SU-DHL-6 (cell line): ENCODE measurements around the gene KLRF1.

Source experiments
- H2AFZ ChIP-seq: fragments of 200-600 bp; sonication (generic); 2 replicates; pipeline ENCODE4 v1.6.1; 2014; ENCODE audit warnings: low read depth, mild to moderate bottlenecking, moderate library complexity, mixed read lengths, antibody characterized with exemption, low read length; ENCODE audit not compliant: severe bottlenecking
- H3F3A ChIP-seq: fragments of 200-600 bp; shearing (Covaris generic); 2 replicates; pipeline ENCODE4 v1.6.0; 2016; ENCODE audit warnings: antibody characterized with exemption, mild to moderate bottlenecking; ENCODE audit not compliant: insufficient read depth
- H3K27ac ChIP-seq: fragments of 200-600 bp; sonication (generic); 2 replicates; pipeline ENCODE4 v1.5.1; 2016; ENCODE audit warnings: low read depth, mild to moderate bottlenecking, low read length, moderate library complexity, mixed read lengths
- H3K27me3 ChIP-seq: fragments of 200-600 bp; sonication (generic), shearing (Covaris generic); 2 replicates; pipeline ENCODE4 v1.6.0; 2014; ENCODE audit warnings: mild to moderate bottlenecking, low read length
- H3K36me3 ChIP-seq: fragments of 200-600 bp; sonication (generic); 2 replicates; pipeline ENCODE4 v1.6.1; 2014; ENCODE audit warnings: mild to moderate bottlenecking, low read length, mixed read lengths
- H3K4me2 ChIP-seq: fragments of 300-600, 200-600 bp; shearing (Covaris generic), sonication (generic); 2 replicates; pipeline ENCODE4 v1.6.0; 2014; ENCODE audit warnings: low read length, low read depth, mild to moderate bottlenecking; ENCODE audit not compliant: poor library complexity, severe bottlenecking
- H3K4me3 ChIP-seq: fragments of 200-600 bp; sonication (generic); 2 replicates; pipeline ENCODE4 v1.5.1; 2014; ENCODE audit warnings: antibody characterized with exemption, low read length, mild to moderate bottlenecking, mixed read lengths; ENCODE audit not compliant: insufficient read depth, poor library complexity, severe bottlenecking
- H3K79me2 ChIP-seq: fragments of 200-600 bp; sonication (generic); 2 replicates; pipeline ENCODE4 v1.6.1; 2014; ENCODE audit warnings: mild to moderate bottlenecking, low read length, moderate library complexity; ENCODE audit not compliant: insufficient read depth
- H3K9ac ChIP-seq: fragments of 200-600 bp; sonication (generic); 2 replicates; pipeline ENCODE4 v1.7.0; 2014; ENCODE audit warnings: mild to moderate bottlenecking, low read length
- H3K9me2 ChIP-seq: fragments of 200-600 bp; sonication (generic); replicated peaks from 2 replicates; pipeline ENCODE4 v1.6.1; 2014; ENCODE audit warnings: low read length; ENCODE audit not compliant: insufficient read depth
- H3K9me3 ChIP-seq: fragments of 200-600 bp; sonication (generic); 2 replicates; pipeline ENCODE4 v1.6.1; 2014; ENCODE audit warnings: low read length, mixed read lengths; ENCODE audit not compliant: insufficient read depth
- H4K20me1 ChIP-seq: fragments of 200-600 bp; sonication (generic); 2 replicates; pipeline ENCODE4 v1.6.1; 2014; ENCODE audit warnings: low read depth, mild to moderate bottlenecking, antibody characterized with exemption, low read length, moderate library complexity, mixed read lengths
- EZH2phosphoT487 ChIP-seq: fragments of 200-600 bp; sonication (generic), shearing (Covaris generic); conservative IDR thresholded peaks from 2 replicates; pipeline ENCODE4 v1.6.1; 2018; ENCODE audit warnings: mild to moderate bottlenecking, antibody characterized with exemption, low read length, moderate library complexity, mixed read lengths
- TF ChIP-seq, protein P1 (sequence below): fragments of 200-600 bp; sonication (generic); IDR thresholded peaks from one replicate; pipeline ENCODE4 v1.5.1; 2017; ENCODE audit warnings: antibody characterized with exemption, mild to moderate bottlenecking, low read length, moderate library complexity; ENCODE audit not compliant: insufficient read depth, poor library complexity, severe bottlenecking

Gene KLRF1

DNA sequence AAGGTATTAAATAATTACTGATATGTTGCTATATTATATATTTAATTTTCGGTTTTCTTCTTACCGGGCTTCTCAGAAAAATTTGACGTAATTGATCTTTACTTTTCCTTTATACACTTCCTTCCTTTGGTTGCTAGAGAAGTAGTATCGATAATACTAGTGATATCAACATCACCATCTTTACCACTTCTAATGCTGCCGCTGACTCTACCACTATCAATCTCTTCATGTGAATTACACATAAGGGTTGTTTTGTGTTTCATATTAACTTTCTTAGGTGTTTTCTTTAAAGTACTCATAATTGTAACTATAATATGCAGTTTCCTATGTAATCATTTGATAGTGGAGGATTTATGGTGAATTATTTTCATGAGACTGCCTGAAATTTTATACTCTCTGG is 30.9 kb upstream of the KLRF1 start:
- TF ChIP-seq, protein P1, sequence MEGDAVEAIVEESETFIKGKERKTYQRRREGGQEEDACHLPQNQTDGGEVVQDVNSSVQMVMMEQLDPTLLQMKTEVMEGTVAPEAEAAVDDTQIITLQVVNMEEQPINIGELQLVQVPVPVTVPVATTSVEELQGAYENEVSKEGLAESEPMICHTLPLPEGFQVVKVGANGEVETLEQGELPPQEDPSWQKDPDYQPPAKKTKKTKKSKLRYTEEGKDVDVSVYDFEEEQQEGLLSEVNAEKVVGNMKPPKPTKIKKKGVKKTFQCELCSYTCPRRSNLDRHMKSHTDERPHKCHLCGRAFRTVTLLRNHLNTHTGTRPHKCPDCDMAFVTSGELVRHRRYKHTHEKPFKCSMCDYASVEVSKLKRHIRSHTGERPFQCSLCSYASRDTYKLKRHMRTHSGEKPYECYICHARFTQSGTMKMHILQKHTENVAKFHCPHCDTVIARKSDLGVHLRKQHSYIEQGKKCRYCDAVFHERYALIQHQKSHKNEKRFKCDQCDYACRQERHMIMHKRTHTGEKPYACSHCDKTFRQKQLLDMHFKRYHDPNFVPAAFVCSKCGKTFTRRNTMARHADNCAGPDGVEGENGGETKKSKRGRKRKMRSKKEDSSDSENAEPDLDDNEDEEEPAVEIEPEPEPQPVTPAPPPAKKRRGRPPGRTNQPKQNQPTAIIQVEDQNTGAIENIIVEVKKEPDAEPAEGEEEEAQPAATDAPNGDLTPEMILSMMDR = no peak
- no peak for TF ChIP-seq EZH2phosphoT487
- Histone ChIP-seq H3K79me2 (no peaks in the 10 kb centered on the region), H3K36me3 (no peaks in the 10 kb centered on the region), H3K4me3 (no peak overlapping the region), H3K27me3 (no peaks in the 10 kb centered on the region), H4K20me1 (no peaks in the 10 kb centered on the region), H2AFZ (no peak overlapping the region), H3K9ac (no peak overlapping the region), H3K9me2 (no peaks in the 10 kb centered on the region), H3K4me2 (no peak overlapping the region), H3K27ac (no peak overlapping the region), H3K9me3 (no peaks in the 10 kb centered on the region), H3F3A (no peaks in the 10 kb centered on the region)

DNA sequence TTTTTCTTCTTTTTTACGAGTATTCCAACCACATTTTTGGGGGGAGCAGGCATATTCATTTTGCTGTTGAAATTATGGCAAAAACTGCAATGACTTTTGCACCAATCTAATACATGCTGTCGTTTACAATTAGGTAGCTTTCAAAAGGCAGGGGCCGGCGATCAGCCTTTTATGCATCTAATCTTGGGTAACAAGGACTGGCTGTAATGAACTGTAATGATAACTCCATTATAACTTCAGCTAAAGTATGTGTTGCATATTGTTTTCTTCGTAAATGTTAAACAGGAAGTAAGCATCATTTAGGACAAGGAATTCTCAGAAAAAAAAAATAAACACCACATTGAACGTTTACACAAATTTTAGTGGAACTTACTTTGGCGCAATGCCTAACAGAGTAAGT is 30.3 kb upstream of the KLRF1 start:
- Histone ChIP-seq H3K27me3 (no peaks in the 10 kb centered on the region), H3K4me3 (no peak overlapping the region), H3K4me2 (no peak overlapping the region), H3K9me2 (no peaks in the 10 kb centered on the region), H3K36me3 (no peaks in the 10 kb centered on the region), H2AFZ (no peak overlapping the region), H3K79me2 (no peaks in the 10 kb centered on the region), H3K9ac (no peak overlapping the region), H4K20me1 (no peaks in the 10 kb centered on the region), H3K9me3 (no peaks in the 10 kb centered on the region), H3K27ac (no peak overlapping the region), H3F3A (no peaks in the 10 kb centered on the region)
- TF ChIP-seq, protein P1 = no peak
- TF ChIP-seq EZH2phosphoT487 = no peak

DNA sequence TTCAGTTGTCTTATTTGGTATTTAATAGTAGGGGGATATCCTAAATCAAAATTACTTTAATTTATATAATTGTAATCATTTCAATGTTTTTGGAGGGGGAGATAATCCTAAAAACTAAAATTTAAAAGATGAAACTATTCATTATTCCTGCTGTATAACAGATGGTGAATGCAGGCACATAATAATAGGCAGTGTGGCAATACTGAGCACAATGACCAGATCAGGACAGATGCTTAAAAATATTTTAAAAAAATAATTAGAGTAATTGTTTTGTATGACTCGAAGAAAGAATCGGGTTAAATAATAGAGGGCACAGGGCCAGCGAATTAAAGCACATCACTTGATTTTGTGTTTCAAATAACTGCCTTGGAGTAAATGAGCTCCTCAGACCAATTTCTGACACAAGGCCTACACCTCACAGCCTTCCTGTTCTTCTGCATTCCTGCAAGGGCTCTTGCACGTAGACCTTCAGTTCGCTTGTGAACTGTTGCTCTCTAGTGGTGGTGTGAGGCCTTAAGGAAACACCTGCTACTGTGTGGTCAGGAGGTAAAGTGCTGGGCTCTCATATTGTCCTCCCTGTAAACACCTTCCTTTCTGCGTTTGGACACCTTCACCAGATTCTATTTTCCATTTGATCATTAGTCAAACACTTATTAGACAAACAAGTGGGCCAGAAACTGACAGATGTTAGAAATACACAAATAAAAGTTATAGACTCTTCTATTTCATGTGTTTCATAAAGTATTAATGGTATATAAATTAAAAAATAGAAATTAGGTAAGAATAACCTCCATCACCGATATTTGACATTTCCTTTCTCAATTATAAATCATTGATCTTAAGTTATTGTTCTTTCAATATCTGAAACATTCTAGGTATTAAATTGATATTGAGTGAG is 29.3 kb upstream of the KLRF1 start:
- Histone ChIP-seq H4K20me1 (no peaks in the 10 kb centered on the region), H3K9me2 (no peaks in the 10 kb centered on the region), H3F3A (no peaks in the 10 kb centered on the region), H3K9ac (no peak overlapping the region), H3K4me3 (no peak overlapping the region), H3K27ac (no peak overlapping the region), H3K36me3 (no peaks in the 10 kb centered on the region), H2AFZ (no peak overlapping the region), H3K4me2 (no peak overlapping the region), H3K79me2 (no peaks in the 10 kb centered on the region), H3K9me3 (no peaks in the 10 kb centered on the region), H3K27me3 (no peaks in the 10 kb centered on the region)
- TF ChIP-seq, protein P1 = peak; percentile 28
- no peak for TF ChIP-seq EZH2phosphoT487
